H9 (cell line): ENCODE measurements around the gene ACOXL. TPM values are rescaled to one million over a fixed set of nuclear protein-coding genes. Genes with fewer than 3 reads are reported as not detected.

Experiments
- DNase-seq: peaks from one replicate; pipeline ENCODE4 v3.0.0-alpha.2; 2017
- H2AFZ ChIP-seq: one replicate; pipeline ENCODE4 v1.6.1; 2013; ENCODE audit warnings: mild to moderate bottlenecking, low read length, control low read depth, moderate library complexity
- H2AK5ac ChIP-seq: 2 replicates; pipeline ENCODE4 v1.6.1; 2013; ENCODE audit warnings: low read length, control low read depth, mixed read lengths; ENCODE audit not compliant: insufficient read length
- H2BK120ac ChIP-seq: one replicate; pipeline ENCODE4 v1.6.1; 2013; ENCODE audit warnings: low read depth, mild to moderate bottlenecking, low read length, control low read depth, inconsistent platforms; ENCODE audit not compliant: poor library complexity, severe bottlenecking
- H2BK12ac ChIP-seq: 2 replicates; pipeline ENCODE4 v1.6.1; 2013; ENCODE audit warnings: low read length, control low read depth, mixed read lengths, low read depth; ENCODE audit not compliant: insufficient read length
- H2BK15ac ChIP-seq: 2 replicates; pipeline ENCODE4 v1.6.1; 2013; ENCODE audit warnings: low read depth, low read length, control low read depth
- H2BK20ac ChIP-seq: one replicate; pipeline ENCODE4 v1.6.1; 2013; ENCODE audit warnings: low read depth, mild to moderate bottlenecking, low read length, control low read depth, inconsistent platforms; ENCODE audit not compliant: poor library complexity, severe bottlenecking
- H2BK5ac ChIP-seq: 2 replicates; pipeline ENCODE4 v1.6.1; 2013; ENCODE audit warnings: low read length, control low read depth, mixed read lengths; ENCODE audit not compliant: insufficient read length
- H3K14ac ChIP-seq: 2 replicates; pipeline ENCODE4 v1.6.1; 2013; ENCODE audit warnings: low read length, control low read depth; ENCODE audit not compliant: insufficient read depth
- H3K18ac ChIP-seq: 2 replicates; pipeline ENCODE4 v1.6.1; 2013; ENCODE audit warnings: low read depth, mild to moderate bottlenecking, mixed read lengths, low read length, control low read depth; ENCODE audit not compliant: insufficient read length
- H3K23ac ChIP-seq: 2 replicates; pipeline ENCODE4 v1.6.1; 2013; ENCODE audit warnings: low read length, control low read depth, mixed read lengths, low read depth; ENCODE audit not compliant: insufficient read length
- H3K23me2 ChIP-seq: 2 replicates; pipeline ENCODE4 v1.6.1; 2013; ENCODE audit warnings: low read depth, mild to moderate bottlenecking, mixed read lengths, low read length, control low read depth; ENCODE audit not compliant: insufficient read length, poor library complexity, severe bottlenecking
- H3K27ac ChIP-seq: 2 replicates; pipeline ENCODE4 v1.5.1; 2013; ENCODE audit warnings: low read length, control low read depth, mixed read lengths, low read depth; ENCODE audit not compliant: insufficient read length
- H3K27me3 ChIP-seq: 2 replicates; pipeline ENCODE4 v1.6.1; 2013; ENCODE audit warnings: low read length, control low read depth, inconsistent platforms; ENCODE audit not compliant: insufficient read depth
- H3K4ac ChIP-seq: 2 replicates; pipeline ENCODE4 v1.6.1; 2013; ENCODE audit warnings: low read depth, mild to moderate bottlenecking, control low read depth, inconsistent platforms, low read length, moderate library complexity
- H3K4me1 ChIP-seq: 2 replicates; pipeline ENCODE4 v1.6.1; 2013; ENCODE audit warnings: low read length, control low read depth, inconsistent platforms; ENCODE audit not compliant: insufficient read depth
- H3K4me2 ChIP-seq: 2 replicates; pipeline ENCODE4 v1.6.1; 2013; ENCODE audit warnings: low read length, control low read depth, mixed read lengths; ENCODE audit not compliant: insufficient read length, insufficient read depth
- H3K56ac ChIP-seq: 2 replicates; pipeline ENCODE4 v1.6.1; 2013; ENCODE audit warnings: low read depth, mild to moderate bottlenecking, mixed read lengths, low read length, control low read depth; ENCODE audit not compliant: insufficient read length
- H3K79me1 ChIP-seq: 2 replicates; pipeline ENCODE4 v1.6.1; 2013; ENCODE audit warnings: low read depth, mild to moderate bottlenecking, moderate library complexity, low read length, control low read depth, inconsistent platforms; ENCODE audit not compliant: insufficient read depth, poor library complexity, severe bottlenecking
- H3K79me2 ChIP-seq: 2 replicates; pipeline ENCODE4 v1.6.1; 2013; ENCODE audit warnings: low read length, control low read depth, inconsistent platforms; ENCODE audit not compliant: insufficient read depth
- H3K9ac ChIP-seq: 2 replicates; pipeline ENCODE4 v1.6.1; 2013; ENCODE audit warnings: low read length, control low read depth, mixed read lengths; ENCODE audit not compliant: insufficient read length; ENCODE audit errors: extremely low read depth
- H3K9me3 ChIP-seq: one replicate; pipeline ENCODE4 v1.6.1; 2013; ENCODE audit warnings: low read depth, low read length, inconsistent platforms; ENCODE audit not compliant: control insufficient read depth
- H3T11ph ChIP-seq: one replicate; pipeline ENCODE4 v1.6.1; 2013; ENCODE audit warnings: mild to moderate bottlenecking, low read length, control low read depth, inconsistent platforms
- H4K20me1 ChIP-seq: one replicate; pipeline ENCODE4 v1.6.1; 2013; ENCODE audit not compliant: control insufficient read depth, insufficient read length, insufficient read depth
- H4K5ac ChIP-seq: 2 replicates; pipeline ENCODE4 v1.6.1; 2013; ENCODE audit warnings: low read depth, mild to moderate bottlenecking, mixed read lengths, low read length, control low read depth; ENCODE audit not compliant: insufficient read length
- H4K8ac ChIP-seq: replicated peaks from 2 replicates; pipeline ENCODE4 v1.6.1; 2013; ENCODE audit warnings: low read length, control low read depth, mixed read lengths, low read depth; ENCODE audit not compliant: insufficient read length
- H4K91ac ChIP-seq: 2 replicates; pipeline ENCODE4 v1.6.1; 2013; ENCODE audit warnings: low read depth, mild to moderate bottlenecking, moderate library complexity, mixed read lengths, low read length, control low read depth; ENCODE audit not compliant: insufficient read length
- H3K27ac Mint-ChIP-seq, 3 experiments: 2 replicates in 2 of 3; 3 replicates in 1 of 3; pipeline ENCODE4 v1.8.0; 2020 to 2021; ENCODE audit warnings: mixed read lengths in 3 of 3, mild to moderate bottlenecking in 1 of 3, moderate library complexity in 1 of 3
- H3K27me3 Mint-ChIP-seq: 2 replicates; pipeline ENCODE4 v1.8.0; 2021; ENCODE audit warnings: low read depth, mild to moderate bottlenecking, moderate library complexity, mixed read lengths
- H3K36me3 Mint-ChIP-seq, 3 experiments: 2 replicates in 2 of 3; 3 replicates in 1 of 3; pipeline ENCODE4 v1.8.0; 2020 to 2021; ENCODE audit warnings: low read depth in 3 of 3, mixed read lengths in 3 of 3; ENCODE audit not compliant: insufficient read depth in 1 of 3
- H3K4me1 Mint-ChIP-seq, 2 experiments: 2 replicates each; pipeline ENCODE4 v1.8.0; 2020; ENCODE audit warnings: mixed read lengths in 2 of 2
- H3K4me3 Mint-ChIP-seq, 2 experiments: 2 replicates in 1 of 2; 3 replicates in 1 of 2; pipeline ENCODE4 v1.8.0; 2020 to 2021; ENCODE audit warnings: mild to moderate bottlenecking in 2 of 2, mixed read lengths in 2 of 2, moderate library complexity in 1 of 2
- H3K9me3 Mint-ChIP-seq, 2 experiments: 2 replicates in 1 of 2; 3 replicates in 1 of 2; pipeline ENCODE4 v1.8.0; 2020; ENCODE audit warnings: mild to moderate bottlenecking in 2 of 2, mixed read lengths in 2 of 2, moderate library complexity in 1 of 2
- CTCF ChIP-seq: fragments of 200-600 bp; sonication (generic); conservative IDR thresholded peaks from 3 replicates; pipeline ENCODE4 v1.8.0; 2021; ENCODE audit warnings: antibody characterized with exemption, mild to moderate bottlenecking
- total RNA-seq: library from RNA; stranded (reverse); gene quantifications from 2 replicates; pipeline ENCODE4 v1.2.1, GENCODE V29; 2021

ACOXL gene
- total RNA-seq, 1 experiment from 2014 or later = 37.6 TPM

GRCh38 chr2:110925479-110925878 is 193.1 kb downstream of the ACOXL start:
- H3K36me3 Mint-ChIP-seq = peaks cover 36 to 54% (median 52%) of the 10 kb centered on the region in 3 experiments
- no peaks in the 10 kb centered on the region for H3K79me1 ChIP-seq
- H4K91ac ChIP-seq = no peak overlapping the region
- H3K4me1 ChIP-seq = no peaks in the 10 kb centered on the region
- no peak overlapping the region for H2BK5ac ChIP-seq
- H3K23me2 ChIP-seq = no peaks in the 10 kb centered on the region
- no peak overlapping the region for H3K23ac ChIP-seq
- no peak overlapping the region for H2BK12ac ChIP-seq
- H4K8ac ChIP-seq = no peak overlapping the region
- no peaks in the 10 kb centered on the region for H3K4me1 Mint-ChIP-seq
- no peaks in the 10 kb centered on the region for H3K79me2 ChIP-seq
- H2BK120ac ChIP-seq = no peak overlapping the region
- H3K27ac Mint-ChIP-seq = peak overlapping the region in 1 of 3 experiments; percentile 62; a peak in 1 of 7 replicates
- no peak overlapping the region for H4K5ac ChIP-seq
- no peak overlapping the region for H3K18ac ChIP-seq
- TF ChIP-seq CTCF = no peak
- H4K20me1 ChIP-seq = no peaks in the 10 kb centered on the region
- no peak overlapping the region for H2AK5ac ChIP-seq
- peaks cover 29 to 32% of the 10 kb centered on the region in 2 experiments for H3K9me3 Mint-ChIP-seq
- peaks cover 10% of the 10 kb centered on the region for H3K9me3 ChIP-seq
- no peak overlapping the region for H2AFZ ChIP-seq
- no peak overlapping the region for H2BK15ac ChIP-seq
- H3K27me3 Mint-ChIP-seq = no peaks in the 10 kb centered on the region
- no peak for DNase-seq
- no peak overlapping the region for H3K4me2 ChIP-seq
- H3K27ac ChIP-seq = no peak overlapping the region
- H2BK20ac ChIP-seq = no peak overlapping the region
- H3K56ac ChIP-seq = no peak overlapping the region
- no peaks in the 10 kb centered on the region for H3K27me3 ChIP-seq
- H3K9ac ChIP-seq = no peak overlapping the region
- no peak overlapping the region for H3K14ac ChIP-seq
- no peak overlapping the region for H3K4ac ChIP-seq
- no peak overlapping the region for H3K4me3 Mint-ChIP-seq
- H3T11ph ChIP-seq = no peak overlapping the region
